ENCODE measurements around the gene ATP2C1.

ATP2C1 gene

GRCh38 chr3:131053043-131053859 lies 159.4 kb downstream of the ATP2C1 start:
- DNase-seq, result no peak

All from right forelimb (tissue), 1 donor.